GM21619 (cell line): ENCODE data around the gene MFSD2B.
"Not testable (repeated sequence)": the region's sequence is repeated elsewhere in the genome, so short reads cannot be mapped to it uniquely, and the experiment has no call there.

Source experiments
- ATAC-seq: cut with Tn5 transposase; IDR thresholded peaks from one replicate; pipeline ENCODE4 v1.9.1; 2021; ENCODE audit not compliant: unreplicated experiment

MFSD2B gene

GRCh38 chr2:24018241-24018640, 8.4 kb downstream of the MFSD2B start:
- no peak for ATAC-seq

DNA sequence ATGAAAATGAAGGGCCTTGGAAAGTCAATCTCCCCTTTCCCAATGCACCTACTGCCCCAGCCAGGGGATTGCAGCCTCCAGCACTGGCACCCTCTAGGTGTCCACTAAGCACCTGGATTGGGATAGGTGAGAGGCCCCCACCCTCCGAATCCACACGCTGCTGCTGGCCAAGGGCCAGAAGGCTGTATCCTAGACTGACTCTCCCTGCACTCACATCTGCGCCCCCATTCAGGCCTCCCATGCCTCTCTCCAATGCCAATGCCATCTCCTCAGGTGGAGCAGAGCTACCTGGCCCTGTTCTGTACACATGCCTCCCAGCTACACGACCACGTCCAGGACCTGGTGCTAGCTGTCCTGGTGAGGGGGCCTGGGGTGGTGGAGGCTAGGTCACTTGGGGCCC, 9.8 kb downstream of the MFSD2B start:
- ATAC-seq = no peak

GRCh38 chr2:24020244-24020643, 10.4 kb downstream of the MFSD2B start:
- ATAC-seq = no peak

DNA sequence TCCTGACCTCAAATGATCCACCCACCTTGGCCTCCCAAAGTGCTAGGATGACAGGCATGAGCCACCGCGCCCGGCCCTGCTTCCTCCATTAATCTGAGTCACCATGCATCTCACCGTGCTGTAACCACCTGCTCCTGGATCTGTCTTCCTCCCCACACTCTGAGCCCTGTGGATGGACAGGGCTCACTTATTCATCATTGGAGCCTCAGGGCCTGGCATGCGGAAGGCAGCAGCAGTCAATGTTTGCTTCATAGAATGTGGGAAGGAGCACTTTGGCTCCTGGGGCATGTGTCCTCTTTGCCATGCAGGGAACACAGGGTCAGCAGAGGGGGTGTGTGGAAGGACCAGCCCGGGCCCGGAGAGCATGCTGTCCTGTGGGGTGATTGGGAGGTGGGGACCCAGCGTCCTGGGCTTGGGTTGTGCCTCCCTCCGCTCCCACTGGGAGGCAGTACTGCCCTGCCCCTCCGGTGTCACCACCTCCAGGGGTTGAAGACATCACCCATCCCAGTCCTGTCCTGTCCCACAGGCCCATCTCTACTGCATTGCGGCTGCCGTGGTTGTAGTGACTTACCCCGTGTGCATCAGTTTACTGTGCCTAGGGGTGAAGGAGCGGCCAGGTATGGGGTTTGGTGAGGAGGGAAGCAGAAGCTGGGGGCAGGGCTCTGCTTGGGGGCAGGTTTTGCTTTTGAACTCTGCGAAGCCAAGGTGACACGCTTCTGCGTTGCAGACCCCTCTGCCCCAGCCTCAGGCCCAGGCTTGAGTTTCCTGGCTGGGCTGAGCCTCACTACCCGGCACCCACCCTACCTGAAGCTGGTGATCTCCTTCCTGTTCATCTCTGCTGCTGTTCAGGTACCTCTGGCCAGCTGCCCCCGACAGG, 11.5 kb downstream of the MFSD2B start:
- no peak for ATAC-seq

GRCh38 chr2:24022324-24022974, 12.6 kb downstream of the MFSD2B start:
- ATAC-seq = no peak

DNA sequence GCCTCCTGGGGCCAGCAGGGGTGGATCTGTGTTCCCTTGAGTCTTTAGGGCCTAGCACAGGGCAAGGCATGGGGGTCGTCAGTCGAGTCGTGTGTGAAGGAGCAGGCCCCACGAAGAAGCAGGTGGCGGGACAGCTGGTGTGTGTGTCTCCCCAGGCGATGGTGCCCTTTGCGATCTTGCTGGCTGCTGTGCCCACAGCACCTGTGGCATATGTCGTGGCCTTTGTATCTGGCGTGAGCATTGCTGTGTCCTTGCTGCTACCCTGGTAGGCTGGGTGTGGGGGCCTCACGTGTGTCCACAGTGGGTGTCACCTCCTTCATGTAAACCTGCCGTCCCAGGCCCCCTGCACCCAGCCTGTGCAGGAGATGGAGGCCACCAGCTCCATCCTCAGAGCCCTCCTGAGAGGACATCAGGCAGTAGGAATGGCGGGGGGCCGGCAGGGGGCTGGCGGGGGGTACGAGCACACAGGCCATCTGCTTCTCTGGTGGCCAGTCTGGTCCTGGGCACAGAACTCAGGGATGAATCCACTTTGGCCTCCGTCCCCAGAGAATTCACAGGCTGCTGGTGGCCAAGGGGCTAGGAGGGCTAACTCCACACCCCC, 13.2 kb downstream of the MFSD2B start:
- no peak for ATAC-seq

GRCh38 chr2:24024018-24024417, 14.1 kb downstream of the MFSD2B start:
- no peak for ATAC-seq

- no peak for ATAC-seq
These were observed 15.2 kb downstream of the MFSD2B start for GRCh38 chr2:24024996-24025663.

- ATAC-seq = no peak
These were observed 16.3 kb downstream of the MFSD2B start for GRCh38 chr2:24026233-24026632.

GRCh38 chr2:24038786-24039499, 29.1 kb downstream of the MFSD2B start:
- no peak for ATAC-seq

GRCh38 chr2:24040511-24040910, 30.6 kb downstream of the MFSD2B start:
- no peak for ATAC-seq

GRCh38 chr2:24043133-24043532, 33.2 kb downstream of the MFSD2B start:
- not testable (repeated sequence) for ATAC-seq

- no peak for ATAC-seq
These were observed 35.9 kb downstream of the MFSD2B start for GRCh38 chr2:24045511-24046508.

- ATAC-seq = no peak
These were observed 36.7 kb downstream of the MFSD2B start for GRCh38 chr2:24046599-24046929.

GRCh38 chr2:24046930-24047702, 37.2 kb downstream of the MFSD2B start, which contains the start of gene WDCP:
TSS of gene WDCP (minus strand) at chr2:24047391. CDS start at chr2:24039494, 7,897 bp downstream.
- ATAC-seq = peak; percentile 98

- no peak for ATAC-seq
These were observed 37.8 kb downstream of the MFSD2B start for GRCh38 chr2:24047703-24048033.

DNA sequence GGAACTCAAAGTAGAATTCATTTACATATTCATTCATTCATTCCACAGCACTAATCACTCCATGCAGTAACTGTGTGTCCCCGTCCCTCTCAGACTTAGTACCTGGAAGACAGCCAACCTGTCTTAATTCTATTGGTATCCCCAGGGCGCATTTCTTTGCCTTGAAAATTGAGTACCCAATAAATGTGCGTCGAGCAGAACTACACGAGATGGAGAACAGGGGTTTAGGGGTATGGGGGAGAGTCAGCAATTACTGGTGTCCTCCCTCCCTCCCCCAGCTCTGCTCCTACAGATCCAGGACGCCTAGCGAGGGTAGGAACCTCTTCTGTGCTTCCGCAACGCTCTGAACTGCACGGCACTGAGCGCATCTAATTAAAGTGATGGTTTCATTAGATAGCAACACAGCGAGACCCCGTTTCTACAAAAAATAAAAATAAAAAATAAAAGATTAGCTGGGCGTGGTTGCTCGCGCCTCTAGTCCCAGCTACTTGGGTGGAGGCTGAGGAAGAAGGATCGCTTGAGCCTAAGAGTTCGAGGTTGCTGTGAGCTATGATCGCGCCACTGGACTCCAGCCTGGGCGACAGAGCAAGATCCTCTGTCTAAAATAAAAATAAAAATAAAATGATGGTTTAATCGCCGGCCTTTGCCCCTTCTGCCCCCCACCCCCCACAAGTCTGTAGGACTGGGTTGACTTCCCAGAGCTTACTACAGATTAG, 39.0 kb downstream of the MFSD2B start:
- ATAC-seq = no peak

DNA sequence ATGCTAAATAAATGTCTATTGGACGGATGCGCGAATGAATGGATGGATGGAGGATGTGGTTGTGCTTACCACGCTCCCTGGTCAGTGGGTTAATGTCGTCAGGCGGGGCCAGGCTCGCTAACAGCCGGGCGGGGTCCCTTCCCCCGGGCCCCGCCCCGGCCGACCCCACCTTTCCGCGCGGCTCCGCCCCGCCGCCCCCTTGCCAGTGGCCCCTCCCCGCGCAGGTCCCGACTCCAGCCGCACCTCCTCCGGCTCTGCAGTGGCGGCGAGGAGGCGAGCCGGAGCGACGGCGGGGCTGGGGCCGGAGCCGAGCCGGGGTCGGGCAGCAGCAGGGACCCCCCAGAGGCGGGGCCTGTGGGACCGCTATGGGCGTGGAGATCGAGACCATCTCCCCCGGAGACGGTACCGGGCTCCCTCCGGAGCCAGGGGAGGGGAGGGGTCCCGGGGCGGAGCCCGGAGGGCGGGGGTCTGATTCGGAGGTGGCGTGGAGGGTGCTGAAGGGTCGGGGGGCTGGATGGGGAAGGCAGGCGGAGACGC, 39.7 kb downstream of the MFSD2B start, which contains the start of gene FKBP1B:
Gene FKBP1B (plus strand): TSS at position 257 of the 537 bp plus-strand sequence. CDS start 109 bp downstream, at position 366.
- no peak for ATAC-seq
